ENCODE measurements around the gene CHRM3.

CHRM3 gene

GRCh38 chr1:239417221-239417620 is 30.9 kb downstream of the CHRM3 start:
- no peak for DNase-seq

- no peak for DNase-seq
These were observed 31.7 kb downstream of the CHRM3 start for GRCh38 chr1:239417986-239418640.

GRCh38 chr1:239418681-239419080 is 32.3 kb downstream of the CHRM3 start:
- no peak for DNase-seq

- DNase-seq: no peak
These were observed 35.4 kb downstream of the CHRM3 start for GRCh38 chr1:239421811-239422210.

GRCh38 chr1:239422818-239423217 is 36.5 kb downstream of the CHRM3 start:
- DNase-seq: no peak

- no peak for DNase-seq
These were observed 40.6 kb downstream of the CHRM3 start for GRCh38 chr1:239426821-239427475.

- no peak for DNase-seq
These were observed 41.3 kb downstream of the CHRM3 start for GRCh38 chr1:239427712-239428111.

GRCh38 chr1:239428120-239428710 is 41.8 kb downstream of the CHRM3 start:
- no peak for DNase-seq

- DNase-seq: no peak
These were observed 42.8 kb downstream of the CHRM3 start for GRCh38 chr1:239429163-239429562.

- no peak for DNase-seq
These were observed 45.9 kb downstream of the CHRM3 start for GRCh38 chr1:239432255-239432654.

GRCh38 chr1:239434181-239434580 is 47.8 kb downstream of the CHRM3 start:
- DNase-seq: no peak

Measured in hippocampal formation (tissue), 2 donors.